Stomach (tissue), 4 donors: Measurements from ENCODE around the gene BCAS3.

Source experiments
- CTCF ChIP-seq, 7 experiments: fragments of 450-650 bp in 4 of 7; fragments of 200-600 bp in 3 of 7; sonication (generic) in 3 of 7; IDR thresholded peaks; one replicate each; pipeline ENCODE4 v1.5.1; 2016 to 2019; ENCODE audit warnings: antibody characterized with exemption in 7 of 7, control low read depth in 2 of 7, mild to moderate bottlenecking in 1 of 7
- EP300 ChIP-seq: sonication (generic); formaldehyde crosslinking; IDR thresholded peaks from one replicate; pipeline ENCODE4 v1.6.1; 2017; ENCODE audit warnings: antibody characterized with exemption
- POLR2A ChIP-seq, 4 donors: fragments of 450-650 bp; IDR thresholded peaks; one replicate each; pipeline ENCODE4 v1.6.1; 2016; ENCODE audit warnings: antibody characterized with exemption in 4 of 4, control low read depth in 2 of 4, mild to moderate bottlenecking in 1 of 4, moderate library complexity in 1 of 4
- POLR2AphosphoS5 ChIP-seq, 3 donors: sonication (generic); formaldehyde crosslinking; IDR thresholded peaks; one replicate each; pipeline ENCODE4 v1.6.1; 2016; ENCODE audit warnings: antibody characterized with exemption in 3 of 3

- TF ChIP-seq CTCF (IDR thresholded peaks at IDR 0.05) (no peak), POLR2AphosphoS5 (IDR thresholded peaks at IDR 0.05) (no peak), POLR2A (IDR thresholded peaks at IDR 0.05) (no peak), EP300 (no peak)
These were observed 674.7 kb downstream of the BCAS3 start for GRCh38 chr17:61352408-61352770.
